Immature natural killer cell (primary cell): ENCODE data around the gene PRSS38. TPM values are rescaled to one million over a fixed set of nuclear protein-coding genes. Genes with fewer than 3 reads are reported as not detected.

ENCODE experiments used
- DNase-seq, 3 donors: peaks; one replicate each; pipeline ENCODE4 v3.0.0; 2022; ENCODE audit warnings: mixed read lengths in 1 of 3
- H3K27ac Mint-ChIP-seq, 6 donors: one replicate each; pipeline ENCODE4 v1.8.0; 2020; ENCODE audit warnings: mixed read lengths in 6 of 6, mild to moderate bottlenecking in 5 of 6, inconsistent platforms in 4 of 6, moderate library complexity in 3 of 6
- H3K27me3 Mint-ChIP-seq, 3 donors: one replicate each; pipeline ENCODE4 v1.8.0; 2020 to 2021; ENCODE audit warnings: low read depth in 3 of 3, mild to moderate bottlenecking in 3 of 3, mixed read lengths in 3 of 3, moderate library complexity in 3 of 3, inconsistent platforms in 1 of 3
- H3K36me3 Mint-ChIP-seq, 3 donors: one replicate each; pipeline ENCODE4 v1.8.0; 2020; ENCODE audit warnings: mixed read lengths in 3 of 3, inconsistent platforms in 2 of 3, mild to moderate bottlenecking in 2 of 3
- H3K4me1 Mint-ChIP-seq, 2 donors: one replicate each; pipeline ENCODE4 v1.8.0; 2020; ENCODE audit warnings: inconsistent platforms in 2 of 2, mild to moderate bottlenecking in 2 of 2, mixed read lengths in 2 of 2, moderate library complexity in 1 of 2
- H3K4me3 Mint-ChIP-seq, 5 donors: one replicate each; pipeline ENCODE4 v1.8.0; 2020; ENCODE audit warnings: mild to moderate bottlenecking in 5 of 5, mixed read lengths in 5 of 5, inconsistent platforms in 3 of 5, moderate library complexity in 3 of 5
- H3K9me3 Mint-ChIP-seq, 6 donors: one replicate each; pipeline ENCODE4 v1.8.0; 2020; ENCODE audit warnings: mild to moderate bottlenecking in 6 of 6, mixed read lengths in 6 of 6, inconsistent platforms in 4 of 6, moderate library complexity in 3 of 6
- polyA plus RNA-seq, 3 donors: library from polyadenylated mRNA; unstranded; fragments of 300-500 nt; fragmentation: Illumina TruSeq; gene quantifications; one replicate each; pipeline ENCODE4 v1.2.3, GENCODE V29; 2021

The PRSS38 gene
- polyA plus RNA-seq, result not detected

GRCh38 chr1:227815468-227816409 lies at the start of gene PRSS38:
TSS of gene PRSS38 (plus strand) at chr1:227815675. CDS start at chr1:227815717, 42 bp downstream.
- H3K27ac Mint-ChIP-seq, result peak within 1 kb of the TSS in 5 of 6 donors; percentile 41 to 84 (median 73)
- peak within 1 kb of the TSS in 4 of 5 donors; percentile 55 to 72 (median 68) for H3K4me3 Mint-ChIP-seq
- no peak for DNase-seq
- peaks cover 16 to 26% (median 21%) of the 10 kb centered on the region in 6 donors for H3K9me3 Mint-ChIP-seq
- H3K4me1 Mint-ChIP-seq, result peaks cover 21% of the 10 kb centered on the region in 2 donors
- peaks cover 11 to 25% (median 22%) of the 10 kb centered on the region in 3 donors for H3K27me3 Mint-ChIP-seq
- H3K36me3 Mint-ChIP-seq, result peaks cover 0 to 6% (median 6%) of the 10 kb centered on the region in 3 donors

- Mint-ChIP-seq H3K27me3 (peaks cover 12 to 19% (median 15%) of the 10 kb centered on the region in 3 donors), H3K36me3 (peaks cover 12 to 33% (median 23%) of the 10 kb centered on the region in 3 donors), H3K9me3 (no peaks in the 10 kb centered on the region), H3K4me3 (peak overlapping the region; percentile 73 to 87 (median 78)), H3K4me1 (peaks cover 76 to 77% of the 10 kb centered on the region in 2 donors), H3K27ac (peak overlapping the region; percentile 76 to 92 (median 88))
- peak; percentile 89 to 94 (median 91) for DNase-seq
These were observed 49.4 kb upstream of the PRSS38 start for GRCh38 chr1:227766015-227766634.

- no peak for DNase-seq
- H3K27ac Mint-ChIP-seq, result peak overlapping the region; percentile 76 to 92 (median 88)
- H3K4me3 Mint-ChIP-seq, result peak overlapping the region; percentile 73 to 87 (median 78)
- peaks cover 69 to 71% of the 10 kb centered on the region in 2 donors for H3K4me1 Mint-ChIP-seq
- H3K36me3 Mint-ChIP-seq, result peaks cover 12 to 35% (median 23%) of the 10 kb centered on the region in 3 donors
- H3K9me3 Mint-ChIP-seq, result no peaks in the 10 kb centered on the region
- H3K27me3 Mint-ChIP-seq, result peaks cover 12 to 19% (median 15%) of the 10 kb centered on the region in 3 donors
These were observed 48.7 kb upstream of the PRSS38 start for GRCh38 chr1:227766653-227767277.

GRCh38 chr1:227767401-227768124 lies 47.9 kb upstream of the PRSS38 start:
- Mint-ChIP-seq H3K27me3 (peaks cover 14 to 19% (median 16%) of the 10 kb centered on the region in 3 donors), H3K4me1 (peaks cover 63 to 67% of the 10 kb centered on the region in 2 donors), H3K9me3 (no peaks in the 10 kb centered on the region), H3K27ac (peak overlapping the region in 4 of 6 donors; percentile 30 to 92 (median 72)), H3K4me3 (peak overlapping the region; percentile 73 to 87 (median 78)), H3K36me3 (peaks cover 16 to 41% (median 30%) of the 10 kb centered on the region in 3 donors)
- no peak for DNase-seq

GRCh38 chr1:227768125-227768439 lies 47.4 kb upstream of the PRSS38 start:
- Mint-ChIP-seq H3K4me3 (peak overlapping the region in 3 of 5 donors; percentile 18 to 78 (median 76)), H3K27me3 (peaks cover 12 to 17% (median 13%) of the 10 kb centered on the region in 3 donors), H3K4me1 (peaks cover 58 to 63% of the 10 kb centered on the region in 2 donors), H3K36me3 (peaks cover 16 to 42% (median 31%) of the 10 kb centered on the region in 3 donors), H3K27ac (no peak overlapping the region), H3K9me3 (no peaks in the 10 kb centered on the region)
- DNase-seq, result no peak

- Mint-ChIP-seq H3K27ac (peak overlapping the region in 1 of 6 donors; percentile 79), H3K27me3 (peaks cover 12 to 17% (median 13%) of the 10 kb centered on the region in 3 donors), H3K4me1 (peaks cover 57 to 63% of the 10 kb centered on the region in 2 donors), H3K4me3 (no peak overlapping the region), H3K36me3 (peaks cover 16 to 42% (median 32%) of the 10 kb centered on the region in 3 donors), H3K9me3 (no peaks in the 10 kb centered on the region)
- no peak for DNase-seq
These were observed 46.8 kb upstream of the PRSS38 start for GRCh38 chr1:227768640-227769039.

GRCh38 chr1:227769047-227769935 lies 46.2 kb upstream of the PRSS38 start:
- no peak overlapping the region for H3K27ac Mint-ChIP-seq
- peaks cover 57 to 63% of the 10 kb centered on the region in 2 donors for H3K4me1 Mint-ChIP-seq
- H3K4me3 Mint-ChIP-seq, result no peak overlapping the region
- peaks cover 0 to 3% (median 0%) of the 10 kb centered on the region in 6 donors for H3K9me3 Mint-ChIP-seq
- peaks cover 16 to 22% (median 17%) of the 10 kb centered on the region in 3 donors for H3K27me3 Mint-ChIP-seq
- H3K36me3 Mint-ChIP-seq, result peaks cover 20 to 45% (median 37%) of the 10 kb centered on the region in 3 donors
- DNase-seq, result no peak

- DNase-seq, result no peak
- Mint-ChIP-seq H3K27me3 (peaks cover 18 to 27% (median 21%) of the 10 kb centered on the region in 3 donors), H3K27ac (no peak overlapping the region), H3K4me3 (no peak overlapping the region), H3K4me1 (peaks cover 57 to 63% of the 10 kb centered on the region in 2 donors), H3K9me3 (peaks cover 0 to 3% (median 0%) of the 10 kb centered on the region in 6 donors), H3K36me3 (peaks cover 20 to 45% (median 37%) of the 10 kb centered on the region in 3 donors)
These were observed 45.5 kb upstream of the PRSS38 start for GRCh38 chr1:227769936-227770494.

GRCh38 chr1:227770812-227771211 lies 44.7 kb upstream of the PRSS38 start:
- no peak overlapping the region for H3K27ac Mint-ChIP-seq
- peaks cover 20 to 45% (median 37%) of the 10 kb centered on the region in 3 donors for H3K36me3 Mint-ChIP-seq
- H3K4me1 Mint-ChIP-seq, result peaks cover 57 to 63% of the 10 kb centered on the region in 2 donors
- no peak for DNase-seq
- H3K27me3 Mint-ChIP-seq, result peaks cover 12 to 25% (median 21%) of the 10 kb centered on the region in 3 donors
- H3K9me3 Mint-ChIP-seq, result peaks cover 0 to 3% (median 0%) of the 10 kb centered on the region in 6 donors
- H3K4me3 Mint-ChIP-seq, result no peak overlapping the region

GRCh38 chr1:227771326-227771725 lies 44.1 kb upstream of the PRSS38 start:
- H3K36me3 Mint-ChIP-seq, result peaks cover 20 to 45% (median 37%) of the 10 kb centered on the region in 3 donors
- H3K27ac Mint-ChIP-seq, result no peak overlapping the region
- H3K9me3 Mint-ChIP-seq, result peaks cover 0 to 3% (median 0%) of the 10 kb centered on the region in 6 donors
- peaks cover 57 to 63% of the 10 kb centered on the region in 2 donors for H3K4me1 Mint-ChIP-seq
- peaks cover 10 to 20% (median 16%) of the 10 kb centered on the region in 3 donors for H3K27me3 Mint-ChIP-seq
- DNase-seq, result no peak
- H3K4me3 Mint-ChIP-seq, result no peak overlapping the region

- no peak overlapping the region for H3K4me3 Mint-ChIP-seq
- peaks cover 20 to 45% (median 37%) of the 10 kb centered on the region in 3 donors for H3K36me3 Mint-ChIP-seq
- H3K9me3 Mint-ChIP-seq, result peaks cover 0 to 3% (median 0%) of the 10 kb centered on the region in 6 donors
- no peak for DNase-seq
- H3K27ac Mint-ChIP-seq, result no peak overlapping the region
- H3K4me1 Mint-ChIP-seq, result peaks cover 57 to 63% of the 10 kb centered on the region in 2 donors
- peaks cover 7 to 16% (median 14%) of the 10 kb centered on the region in 3 donors for H3K27me3 Mint-ChIP-seq
These were observed 43.7 kb upstream of the PRSS38 start for GRCh38 chr1:227771771-227772170.
